Left ventricle myocardium superior (tissue), 1 donor: Measurements from ENCODE around the gene CCDC6. TPM values are rescaled to one million over a fixed set of nuclear protein-coding genes. Genes with fewer than 3 reads are reported as not detected.
"Not testable (repeated sequence)": the region's sequence is repeated elsewhere in the genome, so short reads cannot be mapped to it uniquely, and the experiment has no call there.

ENCODE experiments used
- ATAC-seq: fragments of 200-7000 bp; cut with Tn5 transposase; one replicate; pipeline ENCODE4 v1.9.1; 2020; ENCODE audit warnings: mild to moderate bottlenecking, moderate library complexity
- DNase-seq: peaks from one replicate; pipeline ENCODE4 v3.0.0-alpha.2; 2020
- intact Hi-C: fragments of 100-400 bp; cut with micrococcal nuclease; formaldehyde crosslinking; loops from one replicate; pipeline ENCODE4 v1.11.0; 2022
- total RNA-seq: library from RNA; stranded (reverse); fragmentation: NEBNext Ultra II Directional; extraction: Animal tissue kit (Norgen Biotek cat#: 25700); gene quantifications from one replicate; pipeline ENCODE4 v1.2.1, GENCODE V29; 2021
- donor health status: DM: no; HTN: yes; CAD: no; lungs with severe emphysema.

Gene CCDC6
- total RNA-seq, 1 donor from 2014 or later = 15.9 TPM

DNA sequence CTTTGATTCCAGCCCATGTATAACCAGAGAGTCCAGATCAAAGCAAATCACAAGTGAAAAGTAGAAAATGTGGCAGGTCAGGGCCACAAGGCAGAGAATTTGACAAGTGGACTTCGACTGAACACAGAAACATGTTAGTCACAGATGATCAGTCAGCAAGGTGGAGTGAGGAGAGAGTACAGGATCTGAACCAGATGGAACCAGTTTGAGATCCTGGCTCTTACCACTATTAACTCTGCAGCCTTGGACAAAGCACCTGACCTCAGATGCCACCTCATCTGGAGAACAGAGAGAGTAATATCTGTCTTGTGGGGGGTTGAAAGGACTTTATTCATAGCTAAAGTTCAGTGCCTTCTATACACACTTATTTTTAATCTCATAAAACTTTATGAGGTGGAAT lies 157.5 kb downstream of the CCDC6 start:
- DNase-seq (no peak), ATAC-seq (no peak)
- intact Hi-C loops = no loop called here

DNA sequence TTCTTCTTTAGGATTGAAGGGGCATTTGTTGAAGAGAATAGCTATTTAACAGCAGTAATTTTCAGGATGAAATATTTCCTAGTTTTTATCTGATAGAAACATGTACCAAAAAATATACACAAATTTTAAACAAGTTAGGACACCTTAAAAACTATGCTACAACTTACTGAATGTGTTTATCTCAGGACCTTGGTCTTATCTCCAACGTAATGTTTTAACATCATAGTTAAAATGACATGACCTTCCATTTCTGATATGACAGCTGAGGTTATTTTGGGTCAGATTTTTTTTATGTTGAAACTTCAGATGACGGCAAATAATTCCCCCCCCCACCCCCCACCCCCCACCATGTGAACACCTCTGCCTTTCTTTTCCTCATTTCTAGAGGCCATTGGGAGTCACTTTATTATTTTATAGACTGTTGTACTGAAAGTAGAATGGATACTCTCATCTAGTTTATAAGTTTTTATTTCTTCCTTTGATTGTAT lies 161.1 kb downstream of the CCDC6 start:
- DNase-seq = no peak
- no peak for ATAC-seq
- intact Hi-C loops = no loop called here

DNA sequence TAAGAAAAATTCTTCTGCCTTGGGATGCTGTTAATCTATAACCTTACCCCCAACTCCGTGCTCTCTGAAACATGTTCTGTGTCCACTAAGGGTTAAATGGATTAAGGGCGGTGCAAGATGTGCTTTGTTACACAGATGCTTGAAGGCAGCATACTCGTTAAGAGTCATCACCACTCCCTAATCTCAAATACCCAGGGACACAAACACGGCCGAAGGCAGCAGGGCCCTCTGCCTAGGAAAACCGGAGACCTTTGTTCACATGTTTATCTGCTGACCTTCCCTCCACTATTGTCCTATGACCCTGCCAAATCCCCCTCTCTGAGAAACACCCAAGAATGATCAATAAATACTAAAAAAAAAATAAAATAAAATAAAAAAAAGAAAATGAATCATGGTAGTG lies 161.6 kb downstream of the CCDC6 start:
- intact Hi-C loops, ATAC-seq: not testable (repeated sequence)

DNA sequence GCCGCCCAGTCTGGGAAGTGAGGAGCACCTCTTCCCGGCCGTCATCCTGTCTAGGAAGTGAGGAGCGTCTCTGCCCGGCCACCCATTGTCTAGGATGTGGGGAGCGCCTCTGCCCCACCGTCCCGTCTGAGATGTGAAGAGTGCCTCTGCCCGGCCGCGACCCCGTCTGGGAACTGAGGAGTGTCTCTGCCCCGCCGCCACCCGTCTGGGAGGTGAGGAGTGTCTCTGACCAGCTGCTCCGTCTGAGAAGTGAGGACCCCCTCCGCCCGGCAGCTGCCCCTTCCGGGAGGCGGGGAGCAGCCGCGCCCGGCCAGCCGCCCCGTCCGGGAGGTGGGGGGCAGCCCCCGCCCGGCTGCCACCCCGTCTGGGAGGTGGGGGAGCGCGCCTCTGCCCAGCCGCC lies 162.2 kb downstream of the CCDC6 start:
- ATAC-seq, DNase-seq, intact Hi-C loops: not testable (repeated sequence)

More for the DNA sequence above, 161.6 kb downstream of the CCDC6 start:
- not testable (repeated sequence) for DNase-seq

DNA sequence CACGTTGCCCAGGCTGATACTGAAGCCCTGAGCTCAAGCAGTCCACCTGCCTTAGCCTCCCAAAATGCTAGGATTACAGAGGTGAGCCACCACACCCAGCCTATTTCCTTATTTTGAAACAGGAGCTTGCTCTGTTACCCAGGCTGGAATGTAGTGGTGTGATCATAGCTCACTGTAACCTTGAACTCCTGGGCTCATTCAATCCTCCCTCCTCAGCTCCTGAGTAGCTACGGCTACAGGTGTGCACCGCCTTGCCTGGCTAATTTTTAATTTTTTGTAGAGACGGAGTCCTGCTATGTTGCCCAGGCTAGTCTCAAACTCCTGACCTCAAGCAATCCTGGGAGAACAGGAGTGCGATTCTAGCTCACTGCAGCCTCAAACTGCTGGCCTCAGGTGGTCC lies 164.8 kb downstream of the CCDC6 start:
- intact Hi-C loops = no loop called here
- no peak for ATAC-seq
- no peak for DNase-seq

DNA sequence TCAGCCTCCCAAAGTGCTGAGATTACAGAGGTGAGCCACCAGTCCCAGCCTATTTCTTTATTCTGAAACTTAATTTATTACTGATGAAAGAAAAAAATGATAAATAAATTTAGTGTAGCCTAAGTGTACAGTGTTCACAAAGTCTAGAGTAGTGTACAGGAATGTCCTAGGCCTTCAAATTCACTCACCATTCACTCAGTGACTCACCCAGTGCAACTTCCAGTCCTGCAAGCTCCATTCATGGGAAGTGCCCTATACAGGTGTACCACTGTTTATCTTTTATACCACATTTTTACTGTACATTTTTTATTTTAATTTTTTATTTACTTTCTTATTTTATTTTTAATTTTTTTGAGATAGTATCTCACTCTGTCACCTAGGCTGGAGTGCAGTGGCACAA lies 165.3 kb downstream of the CCDC6 start:
- intact Hi-C loops = no loop called here
- DNase-seq = no peak
- ATAC-seq = no peak

Other genes starting within 250 kb of the CCDC6 start
- 0.40 TPM for gene SLC16A9, start 196.7 kb downstream of the CCDC6 start, total RNA-seq
- gene MRLN, start 153.1 kb downstream of the CCDC6 start, total RNA-seq = not detected